Psoas muscle (tissue), 8 donors: ENCODE results near the gene FRYL. TPM values are rescaled to one million over a fixed set of nuclear protein-coding genes. Genes with fewer than 3 reads are reported as not detected.
"Not testable (repeated sequence)": the region's sequence is repeated elsewhere in the genome, so short reads cannot be mapped to it uniquely, and the experiment has no call there.

Experiments used
- ATAC-seq, 4 donors: fragments of 200-7000 bp; cut with Tn5 transposase; one replicate each; pipeline ENCODE4 v1.9.1; 2020; ENCODE audit warnings: moderate library complexity in 3 of 4, mild to moderate bottlenecking in 2 of 4
- DNase-seq, 2 donors: peaks; one replicate each; pipeline ENCODE4 v3.0.0-alpha.2; 2020
- H3K27ac ChIP-seq: fragments of 200-600 bp; one replicate; pipeline ENCODE4 v1.8.0; 2022
- H3K27me3 ChIP-seq, 3 donors: fragments of 200-600 bp in 1 of 3; one replicate each; pipeline versions ENCODE4 v1.6.1 to v1.8.0; 2013 to 2022; ENCODE audit warnings: low read length in 2 of 3, mild to moderate bottlenecking in 2 of 3, moderate library complexity in 1 of 3; ENCODE audit not compliant: insufficient read depth in 3 of 3
- H3K36me3 ChIP-seq, 2 donors: fragments of 200-600 bp in 1 of 2; one replicate each; pipeline versions ENCODE4 v1.6.1 to v1.8.0; 2013 to 2022; ENCODE audit warnings: low read depth in 1 of 2, mild to moderate bottlenecking in 1 of 2, moderate library complexity in 1 of 2; ENCODE audit not compliant: insufficient read depth in 1 of 2
- H3K4me1 ChIP-seq: fragments of 200-600 bp; one replicate; pipeline ENCODE4 v1.8.0; 2022
- H3K4me3 ChIP-seq: fragments of 200-600 bp; one replicate; pipeline ENCODE4 v1.8.0; 2022; ENCODE audit warnings: mild to moderate bottlenecking
- H3K9me3 ChIP-seq: fragments of 200-600 bp; one replicate; pipeline ENCODE4 v1.8.0; 2022
- CTCF ChIP-seq: fragments of 200-600 bp; IDR thresholded peaks from one replicate; pipeline ENCODE4 v1.8.0; 2022; ENCODE audit warnings: antibody characterized with exemption
- WGBS, 3 donors: extraction: QIAGEN DNeasy Blood & Tissue Kit; methylation state at CpG; one replicate each; pipeline versions ENCODE4 v1.1.6 to v1.1.7; 2013; 5-methylcytosine and 5-hydroxymethylcytosine counted together
- intact Hi-C, 2 donors: fragments of 100-400 bp; cut with DNase I; formaldehyde crosslinking; loops; one replicate each; pipeline versions ENCODE4 v1.11.0 to v1.14.2; 2022
- polyA plus RNA-seq, 3 donors: library from polyadenylated mRNA; stranded (reverse); fragments of 200-250 nt; gene quantifications; one replicate each; pipeline ENCODE4 v1.2.3, GENCODE V29; 2013
- total RNA-seq, 4 donors: library from RNA; stranded (reverse); fragmentation: NEBNext Ultra II Directional in 2 of 4; extraction: Animal tissue kit (Norgen Biotek cat#: 25700) in 2 of 4; gene quantifications; one replicate each; pipeline versions ENCODE4 v1.2.1 to v1.2.4, GENCODE V29; 2021 to 2023
- donor health status: healthy with polysubstance abuse.
- donor health status: DM: no; HTN: no; CAD: no; lungs with moderate emphysema.
- donor health status: Bipolar disorder and iron deficiency.
- donor health status: healthy.
- donor health status: DM: yes; HTN: yes; CAD: no.
- donor health status: DM: no; HTN: no; CAD: no.
- donor health status: DM: no; HTN: no; CAD: no.
- donor health status: DM: yes; HTN: yes; CAD: no.

FRYL gene
- total and polyA plus RNA-seq, 7 donors, result 4.8 to 21.7 (median 15.0) TPM

- no peaks in the 10 kb centered on the region for H3K9me3 ChIP-seq
- H3K27me3 ChIP-seq, result no peaks in the 10 kb centered on the region
- H3K36me3 ChIP-seq, result no peaks in the 10 kb centered on the region
- intact Hi-C loops, result no loop called here
- no peak for ATAC-seq
- no peak overlapping the region for H3K4me3 ChIP-seq
- 88 to 90% (median 89%) methylated on average over 5 of the region's 5 CpGs for WGBS, 3 donors
- no peak for DNase-seq
- H3K27ac ChIP-seq, result no peak overlapping the region
- no peak for TF ChIP-seq CTCF
- H3K4me1 ChIP-seq, result no peaks in the 10 kb centered on the region
Observed at GRCh38 chr4:48718818-48719465, 61.1 kb downstream of the FRYL start.

DNA sequence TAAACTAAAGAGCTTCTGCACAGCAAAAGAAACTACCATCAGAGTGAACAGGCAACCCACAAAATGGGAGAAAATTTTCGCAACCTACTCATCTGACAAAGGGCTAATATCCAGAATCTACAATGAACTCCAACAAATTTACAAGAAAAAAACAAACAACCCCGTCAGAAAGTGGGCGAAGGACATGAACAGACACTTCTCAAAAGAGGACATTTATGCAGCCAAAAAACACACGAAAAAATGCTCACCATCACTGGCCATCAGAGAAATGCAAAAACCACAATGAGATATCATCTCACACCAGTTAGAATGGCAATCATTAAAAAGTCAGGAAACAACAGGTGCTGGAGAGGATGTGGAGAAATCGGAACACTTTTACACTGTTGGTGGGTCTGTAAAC, 63.8 kb downstream of the FRYL start:
- H3K36me3 ChIP-seq, H3K27ac ChIP-seq, H3K4me3 ChIP-seq, H3K4me1 ChIP-seq, ATAC-seq, DNase-seq, H3K9me3 ChIP-seq, H3K27me3 ChIP-seq, intact Hi-C loops: not testable (repeated sequence)
- WGBS, 3 donors, result 88 to 96% (median 94%) methylated on average over 4 of the region's 5 CpGs

DNA sequence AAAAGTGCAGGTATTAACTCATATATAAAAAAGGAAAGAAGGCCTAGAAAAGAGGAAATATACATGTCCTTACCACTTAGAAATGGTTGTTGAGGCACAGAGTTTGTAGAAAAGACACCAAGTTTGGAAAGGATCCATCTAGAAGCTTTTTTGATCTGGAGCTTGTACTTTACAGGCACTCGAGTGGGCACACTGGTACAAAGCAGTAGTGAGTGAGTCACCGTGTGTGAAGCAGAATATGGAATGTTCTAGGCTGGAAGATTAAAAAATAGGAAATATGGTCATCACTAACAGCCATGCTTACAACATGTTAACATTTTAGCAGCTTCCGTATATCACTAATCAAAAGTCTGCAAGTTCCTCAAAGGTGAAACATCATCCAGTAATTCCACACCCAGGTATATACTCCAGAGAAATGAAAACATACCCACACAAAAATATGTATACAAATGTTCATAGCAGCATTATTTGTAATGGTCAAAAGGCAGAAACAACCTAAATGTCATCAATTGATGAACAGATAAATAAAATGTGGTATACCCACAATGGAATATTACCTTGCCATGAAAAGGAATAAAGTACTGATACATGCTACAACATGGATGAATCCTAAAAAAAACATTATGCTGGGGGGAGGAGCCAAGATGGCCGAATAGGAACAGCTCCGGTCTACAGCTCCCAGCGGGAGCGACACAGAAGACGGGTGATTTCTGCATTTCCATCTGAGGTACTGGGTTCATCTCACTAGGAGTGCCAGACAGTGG, 69.5 kb downstream of the FRYL start:
- no peak for ATAC-seq

GRCh38 chr4:48709901-48710300, 70.2 kb downstream of the FRYL start:
- WGBS, 3 donors, result 89 to 98% (median 93%) methylated on average over 1 of the region's 1 CpG
- TF ChIP-seq CTCF, result no peak
- ATAC-seq (no peak), DNase-seq (no peak)
- Histone ChIP-seq H3K4me1 (no peaks in the 10 kb centered on the region), H3K9me3 (no peaks in the 10 kb centered on the region), H3K4me3 (no peak overlapping the region), H3K27me3 (no peaks in the 10 kb centered on the region), H3K27ac (no peak overlapping the region), H3K36me3 (peaks cover 0 to 20% of the 10 kb centered on the region in 2 donors)
- intact Hi-C loops, result loop anchor here in 1 of 2 donors (5.0 kb wide), 1 partner anchor 242 kb away; no protein-coding TSS in a partner anchor

More for the DNA sequence above, 69.5 kb downstream of the FRYL start:
- no peaks in the 10 kb centered on the region for H3K4me1 ChIP-seq
- peaks cover 0 to 20% of the 10 kb centered on the region in 2 donors for H3K36me3 ChIP-seq
- no peak for DNase-seq
- intact Hi-C loops, result loop anchor here in 1 of 2 donors (5.0 kb wide), 1 partner anchor 242 kb away; no protein-coding TSS in a partner anchor
- no peak for TF ChIP-seq CTCF
- H3K27ac ChIP-seq, result no peak overlapping the region
- no peaks in the 10 kb centered on the region for H3K27me3 ChIP-seq
- no peak overlapping the region for H3K4me3 ChIP-seq
- WGBS, 3 donors, result 95 to 96% (median 96%) methylated on average over 8 of the region's 8 CpGs
- no peaks in the 10 kb centered on the region for H3K9me3 ChIP-seq

DNA sequence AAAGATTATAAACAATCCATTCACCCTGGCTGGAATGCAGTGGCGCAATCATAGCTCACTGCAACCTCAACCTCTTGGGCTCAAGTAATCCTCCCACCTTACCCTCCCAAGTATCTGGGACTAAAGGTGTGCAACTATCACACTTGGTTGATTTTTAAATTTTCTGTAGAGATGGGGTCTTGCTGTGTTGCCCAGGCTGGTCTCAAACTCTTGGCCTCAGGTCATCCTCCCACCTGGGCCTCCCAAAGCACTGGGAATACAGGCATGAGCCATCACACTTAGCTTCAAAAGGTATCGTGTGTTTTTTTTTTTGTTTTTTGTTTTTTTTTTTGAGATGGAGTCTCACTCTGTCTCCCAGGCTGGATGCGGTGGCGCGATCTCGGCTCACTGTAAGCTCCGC, 71.5 kb downstream of the FRYL start:
- Histone ChIP-seq H3K27me3 (no peaks in the 10 kb centered on the region), H3K4me3 (no peak overlapping the region), H3K27ac (no peak overlapping the region), H3K9me3 (no peaks in the 10 kb centered on the region), H3K4me1 (no peaks in the 10 kb centered on the region), H3K36me3 (peaks cover 0 to 20% of the 10 kb centered on the region in 2 donors)
- 98 to 99% (median 99%) methylated on average over 7 of the region's 7 CpGs for WGBS, 3 donors
- no peak for TF ChIP-seq CTCF
- DNase-seq, result no peak
- ATAC-seq, result no peak
- intact Hi-C loops, result no loop called here
